NCI-H82 treated with DMSO at 0.1 percent for 48 hours (cell line): ENCODE results near the gene KLHL40.

Experiments
- DNase-seq: peaks from one replicate; lab custom pipeline; 2025; ENCODE audit not compliant: unreplicated experiment; lab: John Stamatoyannopoulos, UW

Gene KLHL40, protein sequence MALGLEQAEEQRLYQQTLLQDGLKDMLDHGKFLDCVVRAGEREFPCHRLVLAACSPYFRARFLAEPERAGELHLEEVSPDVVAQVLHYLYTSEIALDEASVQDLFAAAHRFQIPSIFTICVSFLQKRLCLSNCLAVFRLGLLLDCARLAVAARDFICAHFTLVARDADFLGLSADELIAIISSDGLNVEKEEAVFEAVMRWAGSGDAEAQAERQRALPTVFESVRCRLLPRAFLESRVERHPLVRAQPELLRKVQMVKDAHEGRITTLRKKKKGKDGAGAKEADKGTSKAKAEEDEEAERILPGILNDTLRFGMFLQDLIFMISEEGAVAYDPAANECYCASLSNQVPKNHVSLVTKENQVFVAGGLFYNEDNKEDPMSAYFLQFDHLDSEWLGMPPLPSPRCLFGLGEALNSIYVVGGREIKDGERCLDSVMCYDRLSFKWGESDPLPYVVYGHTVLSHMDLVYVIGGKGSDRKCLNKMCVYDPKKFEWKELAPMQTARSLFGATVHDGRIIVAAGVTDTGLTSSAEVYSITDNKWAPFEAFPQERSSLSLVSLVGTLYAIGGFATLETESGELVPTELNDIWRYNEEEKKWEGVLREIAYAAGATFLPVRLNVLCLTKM

DNA sequence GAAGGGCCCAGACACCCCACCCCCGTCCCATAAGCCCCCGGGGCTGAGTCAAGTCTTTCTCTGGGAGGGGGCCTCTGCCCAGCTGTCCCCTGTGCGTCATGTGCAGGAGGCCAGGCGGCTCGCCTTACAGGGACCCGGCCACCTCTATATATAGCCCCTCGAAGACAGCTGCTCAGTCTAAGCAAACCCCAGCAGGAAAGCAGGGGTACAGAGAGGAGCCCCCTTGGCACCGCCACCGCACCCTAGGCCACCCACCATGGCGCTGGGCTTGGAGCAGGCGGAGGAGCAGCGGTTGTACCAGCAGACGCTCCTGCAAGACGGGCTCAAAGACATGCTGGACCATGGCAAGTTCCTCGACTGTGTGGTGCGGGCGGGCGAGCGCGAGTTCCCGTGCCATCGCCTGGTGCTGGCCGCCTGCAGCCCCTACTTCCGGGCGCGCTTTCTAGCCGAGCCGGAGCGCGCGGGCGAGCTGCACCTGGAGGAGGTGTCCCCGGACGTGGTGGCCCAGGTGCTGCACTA lies at the start of gene KLHL40:
TSS of gene KLHL40 (plus strand) at position 175 of the 519 bp plus-strand sequence. CDS start at position 257, 82 bp downstream.
- no peak for DNase-seq

DNA sequence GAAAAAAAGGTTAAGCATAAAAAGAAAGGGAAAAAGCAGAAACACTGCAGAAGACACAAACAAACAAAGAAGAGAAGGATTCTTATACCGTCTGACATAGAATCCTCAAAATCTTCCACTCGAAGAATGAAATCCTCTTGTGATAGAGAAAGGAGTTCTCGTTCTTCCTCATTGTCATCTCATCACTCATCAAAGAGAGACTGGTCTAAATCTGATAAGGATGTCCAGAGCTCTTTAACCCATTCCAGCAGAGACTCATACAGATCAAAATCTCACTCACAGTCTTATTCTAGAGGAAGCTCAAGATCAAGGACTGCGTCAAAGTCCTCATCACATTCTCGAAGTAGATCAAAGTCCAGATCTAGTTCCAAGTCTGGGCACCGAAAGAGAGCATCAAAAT lies 48.3 kb upstream of the KLHL40 start:
- DNase-seq, result no peak

GRCh38 chr3:42638339-42638842 lies 46.9 kb upstream of the KLHL40 start:
- DNase-seq, result no peak

DNA sequence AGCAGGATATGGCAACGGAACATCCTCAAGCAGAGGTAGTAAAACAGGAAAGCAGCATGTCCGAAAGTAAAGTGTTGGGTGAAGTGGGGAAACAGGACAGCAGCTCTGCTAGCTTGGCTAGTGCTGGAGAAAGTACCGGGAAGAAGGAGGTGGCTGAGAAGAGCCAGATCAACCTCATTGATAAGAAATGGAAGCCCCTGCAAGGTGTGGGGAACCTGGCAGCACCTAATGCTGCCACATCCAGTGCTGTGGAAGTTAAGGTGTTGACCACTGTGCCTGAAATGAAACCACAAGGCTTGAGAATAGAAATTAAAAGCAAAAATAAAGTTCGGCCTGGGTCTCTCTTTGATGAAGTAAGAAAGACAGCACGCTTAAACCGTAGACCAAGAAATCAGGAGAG lies 46.1 kb upstream of the KLHL40 start:
- DNase-seq, result no peak

DNA sequence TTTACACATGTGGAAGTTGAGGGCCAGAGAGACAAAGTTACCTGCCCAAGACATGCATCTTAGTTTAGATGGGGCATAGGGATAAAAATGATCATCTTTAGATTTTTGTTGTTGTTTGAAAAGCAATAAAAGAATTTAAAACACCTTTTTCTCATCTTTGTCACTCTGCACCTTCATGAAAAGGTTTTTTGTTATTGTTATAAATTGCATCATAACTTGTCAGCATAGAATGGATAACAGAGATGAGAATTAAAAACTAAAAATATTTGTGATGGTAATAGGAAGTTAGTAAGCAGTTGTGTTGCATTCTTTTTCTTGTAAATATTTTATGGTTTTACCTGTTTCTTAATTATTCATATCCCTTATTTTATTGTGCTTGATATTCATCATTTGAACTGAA lies 45.2 kb upstream of the KLHL40 start:
- no peak for DNase-seq

GRCh38 chr3:42640771-42641370 lies 44.5 kb upstream of the KLHL40 start:
- DNase-seq, result no peak

GRCh38 chr3:42647821-42648459 lies 37.4 kb upstream of the KLHL40 start:
- DNase-seq, result no peak

DNA sequence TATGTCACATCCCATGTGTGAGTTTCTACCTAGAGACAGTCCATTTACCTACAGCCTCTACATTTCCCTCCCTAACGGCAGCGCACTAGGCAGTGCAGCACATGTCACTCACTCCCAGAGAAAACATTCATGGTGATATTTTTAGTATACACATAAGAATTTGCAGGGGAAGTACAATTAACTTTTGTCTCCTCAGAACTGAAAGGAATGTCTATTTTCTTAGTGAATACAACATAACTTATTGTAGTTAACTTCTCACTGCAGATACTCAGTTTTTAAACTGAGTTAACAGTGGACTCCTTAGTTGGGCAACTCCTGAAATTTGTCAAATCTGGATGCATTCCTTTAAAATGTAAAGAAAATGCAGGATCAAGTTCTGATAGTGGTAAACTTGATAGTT lies 36.3 kb upstream of the KLHL40 start:
- no peak for DNase-seq

- no peak for DNase-seq
Observed at GRCh38 chr3:42649783-42650182, 35.6 kb upstream of the KLHL40 start.

DNA sequence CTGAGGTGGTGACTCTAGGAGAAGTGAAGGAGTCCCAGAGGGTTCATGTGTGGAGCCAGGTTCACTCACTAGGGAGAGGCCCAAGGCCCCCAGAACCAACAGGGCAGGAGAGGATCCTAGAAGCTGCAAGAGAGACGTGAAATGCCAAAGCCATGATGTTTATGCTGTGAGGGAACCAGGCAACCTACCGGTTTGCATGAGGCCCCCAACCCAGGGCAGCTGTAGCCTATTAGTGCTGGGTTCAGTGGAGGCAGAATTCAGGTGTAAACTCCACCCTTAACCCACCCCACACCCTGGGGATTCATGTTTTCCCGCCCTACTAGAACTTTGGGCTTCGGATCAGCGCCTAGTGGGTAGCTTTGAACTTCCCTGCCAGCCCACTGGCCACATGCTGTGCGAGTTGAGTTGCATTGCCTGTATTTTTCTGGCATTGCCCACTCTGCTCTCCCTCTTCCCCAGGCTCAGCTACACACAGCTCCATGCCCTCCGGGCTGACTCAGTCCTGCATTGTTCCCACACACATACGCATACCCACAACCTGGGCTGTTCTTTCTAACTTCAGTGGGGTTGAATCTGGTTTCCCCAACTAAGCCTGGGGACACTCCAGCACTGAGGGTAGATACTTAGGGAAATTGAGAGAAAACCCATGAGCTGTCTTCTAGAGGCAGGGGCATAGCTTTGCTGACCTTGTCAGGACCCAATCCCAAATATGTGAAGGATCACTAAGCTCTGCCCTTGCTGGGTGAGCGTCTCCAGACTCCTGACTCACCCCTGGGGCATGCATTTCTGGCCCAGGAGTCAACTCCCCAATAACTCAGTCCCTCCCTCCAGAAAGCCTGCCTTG lies 33.9 kb upstream of the KLHL40 start:
- no peak for DNase-seq

DNA sequence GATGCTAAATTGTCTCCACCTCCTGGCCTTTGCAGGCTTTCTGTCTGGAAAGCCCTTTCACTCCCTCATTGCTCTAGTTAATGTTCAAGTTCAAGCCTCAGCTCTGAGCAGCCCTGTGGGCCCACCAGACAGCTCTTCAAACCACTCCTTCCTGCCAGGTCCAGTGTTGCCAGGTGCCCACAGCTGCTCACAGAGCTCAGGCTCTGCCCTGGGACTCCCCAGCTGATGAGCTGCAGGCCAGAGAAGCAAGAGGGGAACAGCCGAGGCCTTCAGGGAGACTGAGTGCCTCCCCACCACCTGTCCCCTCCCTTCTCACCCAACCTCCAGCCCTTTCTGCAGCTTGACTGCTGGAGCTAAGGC lies 33.1 kb upstream of the KLHL40 start:
- no peak for DNase-seq

DNA sequence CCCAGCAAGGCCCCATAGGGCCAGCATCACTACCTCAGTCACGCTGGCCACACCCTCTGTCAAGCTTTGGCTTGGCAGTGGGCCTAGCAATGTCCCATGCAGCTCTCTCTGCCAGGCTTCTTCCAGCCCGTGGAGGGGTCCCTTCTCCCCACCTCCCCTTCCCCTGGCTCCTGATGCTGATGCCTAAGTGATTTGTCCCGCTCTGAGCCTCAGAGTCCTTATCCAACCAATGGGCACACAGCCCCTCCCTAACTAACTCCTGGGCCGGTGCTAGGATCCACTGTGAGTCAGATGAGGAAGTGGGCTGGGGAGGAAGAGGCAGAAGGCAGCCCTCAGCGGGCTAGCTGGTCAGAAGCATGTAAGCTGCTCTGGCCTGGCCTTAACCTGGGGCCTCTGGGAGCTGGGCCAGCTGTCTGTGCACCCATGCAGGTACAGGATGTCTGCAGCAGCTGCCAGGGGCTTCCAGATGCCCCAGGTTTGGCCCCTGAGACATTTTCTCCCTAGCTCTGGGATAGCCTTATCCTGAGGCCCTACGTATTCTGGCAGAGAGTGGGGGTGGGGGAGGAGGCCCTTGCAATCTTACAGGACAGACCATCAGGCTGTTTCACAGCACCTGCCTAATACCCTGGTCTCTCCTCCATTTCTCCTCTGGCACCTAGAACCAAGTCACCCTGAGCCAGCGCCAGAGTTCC lies 32.6 kb upstream of the KLHL40 start:
- no peak for DNase-seq

DNA sequence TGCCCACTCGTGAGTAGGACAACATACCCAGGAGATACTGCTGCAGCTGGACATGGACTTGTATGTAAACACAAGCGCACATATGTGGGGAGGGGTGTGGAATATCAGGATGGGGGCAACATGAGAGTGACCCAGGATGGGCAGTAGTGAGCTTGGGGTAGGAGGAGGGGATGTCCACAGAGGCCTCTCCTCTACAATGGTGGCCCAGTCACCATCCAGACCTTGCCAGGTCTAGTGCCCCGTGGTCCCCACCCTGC lies 32.1 kb upstream of the KLHL40 start:
- no peak for DNase-seq

DNA sequence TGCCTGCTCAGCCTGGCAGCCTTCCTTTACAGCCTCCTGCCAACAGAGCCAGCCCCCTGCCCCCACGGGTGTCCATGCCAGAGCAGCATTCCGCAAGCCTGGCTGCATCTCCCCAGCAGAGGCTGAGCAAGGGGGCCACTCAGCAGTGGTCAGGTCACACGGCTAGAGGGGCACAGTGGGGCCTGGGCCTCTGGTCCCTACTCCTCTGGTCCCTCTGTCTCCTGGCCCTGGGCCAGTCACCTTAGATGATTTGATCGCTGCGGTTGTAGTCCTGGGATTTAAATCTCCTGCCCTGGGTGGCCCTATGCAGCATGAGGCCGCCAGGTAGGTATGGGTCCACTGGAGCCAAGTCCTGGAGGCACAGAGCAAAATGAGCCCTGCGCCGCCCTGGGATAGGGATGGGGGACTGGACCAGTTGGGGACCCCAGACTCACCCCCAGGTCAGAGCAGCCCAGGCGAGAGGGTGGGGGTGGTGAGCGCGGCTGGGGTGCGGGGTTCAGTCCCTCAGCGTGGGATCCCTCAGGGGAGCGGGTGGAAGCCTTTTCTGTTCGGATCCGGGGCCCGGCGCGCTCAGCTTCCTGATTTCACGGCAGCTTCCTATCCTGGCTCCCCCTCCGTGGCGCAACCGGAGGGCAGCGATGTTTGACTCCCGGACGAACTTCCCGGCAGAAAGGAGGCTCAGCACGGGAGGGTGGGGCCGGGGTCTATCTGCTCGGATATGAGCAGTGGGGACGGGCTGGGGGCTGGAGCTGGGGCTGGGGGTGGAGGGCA lies 31.6 kb upstream of the KLHL40 start, which contains the start of gene ZBTB47:
TSS of gene ZBTB47 (plus strand) at position 138 of the 771 bp plus-strand sequence. CDS start 4,659 bp downstream, outside the sequence.
- no peak for DNase-seq

GRCh38 chr3:42654331-42655201 lies 30.8 kb upstream of the KLHL40 start:
- peak; percentile 8 for DNase-seq

DNA sequence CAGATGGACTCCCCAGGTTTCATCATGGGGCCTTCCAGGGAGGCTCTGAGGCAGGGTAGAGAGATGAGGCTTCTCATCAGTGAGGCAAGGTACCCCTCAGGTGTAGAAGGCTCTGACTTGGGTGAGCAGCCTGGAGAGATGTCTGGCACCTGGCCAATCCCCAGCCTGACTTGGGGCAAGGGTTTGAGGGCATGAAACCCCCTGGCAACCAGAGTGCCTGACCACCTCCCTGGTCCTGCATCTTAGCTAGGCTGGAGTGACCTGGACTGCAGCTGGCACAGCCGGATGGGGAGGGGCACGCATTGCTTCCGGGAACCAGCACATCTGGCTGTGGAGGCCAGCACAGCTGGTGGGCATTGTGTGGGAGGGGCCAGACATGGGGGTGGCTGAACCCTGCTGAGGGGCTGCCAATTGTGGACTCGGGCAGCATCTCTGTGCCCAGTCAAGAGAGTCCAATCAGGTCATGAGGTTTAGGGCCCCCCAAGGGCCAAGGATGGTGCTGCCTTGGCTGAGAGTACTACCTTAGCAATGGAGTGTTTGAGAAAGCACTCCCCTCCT lies 29.9 kb upstream of the KLHL40 start:
- DNase-seq, result no peak

DNA sequence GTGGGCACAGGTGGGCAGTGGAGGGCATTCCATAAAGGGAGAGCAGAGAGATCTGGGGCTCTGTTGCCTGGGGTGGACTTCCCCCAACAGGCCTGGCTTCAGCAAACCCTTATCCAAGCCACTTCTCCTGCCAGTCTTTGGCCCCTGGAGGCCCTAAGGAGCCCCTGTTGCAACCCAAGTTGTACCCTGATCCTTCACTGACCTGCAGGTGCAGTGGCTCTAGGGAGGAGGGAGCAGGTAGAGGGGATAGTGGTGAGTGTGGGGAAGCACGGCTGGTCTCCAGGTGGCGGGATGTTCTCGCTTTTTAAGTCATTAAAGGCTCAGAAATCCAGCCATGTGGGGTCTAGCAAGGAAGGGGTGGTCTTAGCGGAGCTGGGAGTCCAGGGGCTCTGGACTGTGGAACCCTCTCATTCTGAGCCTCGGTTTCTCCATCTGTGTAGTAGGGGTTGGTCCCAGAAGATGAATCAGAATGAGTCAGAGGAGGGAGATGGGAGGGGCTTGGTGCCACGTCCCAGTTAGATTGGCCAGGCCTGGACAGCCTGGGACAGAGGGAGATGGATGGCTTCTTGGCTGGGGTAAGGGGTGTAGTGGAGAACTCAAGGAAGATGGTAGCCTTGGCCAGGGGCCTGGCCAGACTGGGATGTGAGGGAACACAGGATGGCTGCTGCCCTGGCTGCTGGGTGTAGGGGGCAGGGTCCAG lies 29.2 kb upstream of the KLHL40 start:
- no peak for DNase-seq
